Adipocyte (in vitro differentiated cells): ENCODE data around the gene CD247.

ENCODE experiments used
- DNase-seq: peaks from one replicate; pipeline ENCODE4 v3.0.0-alpha.2; 2015; ENCODE audit warnings: low read depth
- H3K27me3 ChIP-seq: replicated peaks from 2 replicates; pipeline ENCODE4 v1.7.0; 2013; ENCODE audit warnings: mild to moderate bottlenecking, low read length, moderate library complexity; ENCODE audit not compliant: control insufficient read depth, insufficient read depth
- H3K36me3 ChIP-seq: 2 replicates; pipeline ENCODE4 v1.7.0; 2013; ENCODE audit warnings: low read length, mild to moderate bottlenecking, moderate library complexity; ENCODE audit not compliant: control insufficient read depth, insufficient read depth, severe bottlenecking
- H3K4me1 ChIP-seq: 2 replicates; pipeline ENCODE4 v1.7.0; 2013; ENCODE audit warnings: mild to moderate bottlenecking, low read length, moderate library complexity; ENCODE audit not compliant: control insufficient read depth, insufficient read depth
- H3K4me3 ChIP-seq: 2 replicates; pipeline ENCODE4 v1.7.0; 2013; ENCODE audit warnings: mild to moderate bottlenecking, low read length, moderate library complexity
- H3K9ac ChIP-seq: 2 replicates; pipeline ENCODE4 v1.7.0; 2013; ENCODE audit warnings: mild to moderate bottlenecking, low read length, moderate library complexity
- H3K9me3 ChIP-seq: 2 replicates; pipeline ENCODE4 v1.7.0; 2013; ENCODE audit warnings: mild to moderate bottlenecking, low read length, moderate library complexity; ENCODE audit not compliant: control insufficient read depth

CD247 gene

GRCh38 chr1:167479331-167479979 lies 38.9 kb downstream of the CD247 start:
- Histone ChIP-seq H3K4me1 (no peaks in the 10 kb centered on the region), H3K36me3 (no peaks in the 10 kb centered on the region), H3K4me3 (no peak overlapping the region), H3K27me3 (peaks cover 20% of the 10 kb centered on the region), H3K9ac (no peak overlapping the region), H3K9me3 (peaks cover 4% of the 10 kb centered on the region)
- no peak for DNase-seq

- DNase-seq, result no peak
- no peaks in the 10 kb centered on the region for H3K4me1 ChIP-seq
Observed at GRCh38 chr1:167477986-167478385, 40.3 kb downstream of the CD247 start.

GRCh38 chr1:167476061-167476460 lies 42.3 kb downstream of the CD247 start:
- H3K4me3 ChIP-seq, result no peak overlapping the region
- H3K36me3 ChIP-seq, result no peaks in the 10 kb centered on the region
- H3K9ac ChIP-seq, result no peak overlapping the region
- H3K9me3 ChIP-seq, result peaks cover 4% of the 10 kb centered on the region
- DNase-seq, result no peak
- H3K27me3 ChIP-seq, result peaks cover 17% of the 10 kb centered on the region
- no peaks in the 10 kb centered on the region for H3K4me1 ChIP-seq

More at GRCh38 chr1:167477986-167478385, 40.3 kb downstream of the CD247 start:
- Histone ChIP-seq H3K4me3 (no peak overlapping the region), H3K27me3 (peaks cover 21% of the 10 kb centered on the region), H3K9me3 (peaks cover 4% of the 10 kb centered on the region), H3K9ac (no peak overlapping the region), H3K36me3 (no peaks in the 10 kb centered on the region)

DNA sequence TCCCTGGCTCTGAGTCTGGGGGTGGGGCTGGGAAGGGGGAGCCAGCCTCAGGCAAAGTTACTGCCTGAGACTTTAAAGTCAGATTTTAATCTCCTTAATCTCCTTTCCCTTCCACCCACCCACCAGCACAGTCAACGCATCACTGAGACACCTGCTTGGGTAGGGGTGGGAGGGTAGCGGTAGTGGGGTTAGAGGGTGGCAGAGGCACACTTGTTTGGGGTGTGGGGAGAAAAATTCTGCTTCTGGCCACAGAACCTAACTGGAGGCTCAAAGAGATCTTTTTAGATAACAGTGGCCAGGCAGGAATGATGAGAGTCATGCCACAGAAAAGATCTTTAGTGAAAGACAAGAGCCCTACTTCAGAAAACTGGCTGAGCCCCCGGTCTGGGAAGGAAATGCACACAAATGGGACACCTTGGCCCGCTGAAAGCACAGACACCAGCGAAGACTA lies 44.1 kb downstream of the CD247 start:
- H3K27me3 ChIP-seq, result peaks cover 17% of the 10 kb centered on the region
- no peaks in the 10 kb centered on the region for H3K4me1 ChIP-seq
- DNase-seq, result no peak
- peaks cover 4% of the 10 kb centered on the region for H3K9me3 ChIP-seq
- H3K4me3 ChIP-seq, result no peak overlapping the region
- H3K9ac ChIP-seq, result no peak overlapping the region
- H3K36me3 ChIP-seq, result no peaks in the 10 kb centered on the region

- H3K9ac ChIP-seq, result no peak overlapping the region
- no peak overlapping the region for H3K4me3 ChIP-seq
- H3K36me3 ChIP-seq, result no peaks in the 10 kb centered on the region
- no peak for DNase-seq
- peaks cover 4% of the 10 kb centered on the region for H3K9me3 ChIP-seq
- no peaks in the 10 kb centered on the region for H3K4me1 ChIP-seq
- peaks cover 17% of the 10 kb centered on the region for H3K27me3 ChIP-seq
Observed at GRCh38 chr1:167473761-167474160, 44.6 kb downstream of the CD247 start.

DNA sequence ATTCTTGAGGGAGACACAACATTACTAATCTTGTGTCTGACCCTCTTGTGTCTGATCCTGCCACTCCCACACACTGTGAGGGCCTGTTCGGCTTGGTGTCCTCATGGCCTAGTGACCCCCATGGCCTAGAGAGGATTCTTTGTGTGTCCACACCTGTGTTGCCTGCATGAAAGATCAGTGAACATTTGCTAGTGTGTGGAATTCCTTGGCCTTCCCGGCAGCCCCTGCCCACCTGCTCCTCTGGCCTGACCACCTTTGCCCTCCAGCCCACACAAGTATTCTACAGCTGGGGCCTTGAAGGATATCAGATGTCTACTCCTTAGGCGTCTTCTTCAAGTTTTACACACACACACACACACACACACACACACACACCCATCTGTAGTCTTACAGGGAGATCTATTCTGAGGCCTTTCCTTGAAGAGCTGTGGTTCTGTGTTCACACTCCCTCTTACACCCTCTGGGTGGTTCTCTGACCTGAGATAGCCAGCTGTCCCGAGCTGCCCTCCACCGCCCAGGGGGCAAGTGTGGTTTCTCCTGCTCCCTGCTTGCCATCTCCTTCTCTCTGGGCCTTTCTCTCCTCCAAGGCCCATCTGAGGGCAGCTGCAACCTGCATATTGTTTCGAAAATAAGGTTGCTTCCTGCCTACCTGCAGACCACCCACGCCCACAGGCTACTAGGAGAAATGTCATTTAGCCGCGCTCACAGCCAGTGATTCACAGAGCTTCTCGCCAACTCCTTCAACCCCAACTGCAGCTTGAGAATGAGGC lies 45.4 kb downstream of the CD247 start:
- H3K4me3 ChIP-seq, result no peak overlapping the region
- peaks cover 4% of the 10 kb centered on the region for H3K9me3 ChIP-seq
- peaks cover 11% of the 10 kb centered on the region for H3K27me3 ChIP-seq
- no peak overlapping the region for H3K9ac ChIP-seq
- no peaks in the 10 kb centered on the region for H3K36me3 ChIP-seq
- no peaks in the 10 kb centered on the region for H3K4me1 ChIP-seq
- DNase-seq, result no peak

DNA sequence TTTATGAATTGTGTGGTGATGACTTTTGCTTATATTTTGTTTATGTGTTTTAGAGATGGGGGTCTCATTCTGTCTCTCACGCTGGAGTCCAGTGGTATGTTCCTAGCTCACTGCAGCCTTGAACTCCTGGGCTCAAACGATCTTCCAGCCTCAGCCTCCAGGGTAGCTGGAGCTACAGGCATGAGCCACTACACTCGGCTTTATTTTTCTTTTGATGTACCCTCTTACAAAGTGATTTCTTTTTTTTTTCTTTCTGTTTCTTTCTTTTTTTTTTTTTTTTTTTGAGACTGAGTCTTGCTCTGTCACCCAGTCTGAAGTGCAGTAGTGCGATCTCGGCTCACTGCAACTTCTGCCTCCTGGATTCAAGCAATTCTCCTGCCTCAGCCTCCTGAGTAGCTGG lies 46.8 kb downstream of the CD247 start:
- Histone ChIP-seq H3K9ac (no peak overlapping the region), H3K27me3 (peaks cover 11% of the 10 kb centered on the region), H3K9me3 (peaks cover 4% of the 10 kb centered on the region), H3K4me3 (no peak overlapping the region), H3K36me3 (no peaks in the 10 kb centered on the region), H3K4me1 (no peaks in the 10 kb centered on the region)
- DNase-seq, result no peak

- Histone ChIP-seq H3K4me3 (no peak overlapping the region), H3K4me1 (no peaks in the 10 kb centered on the region), H3K9me3 (no peaks in the 10 kb centered on the region)
Observed at GRCh38 chr1:167469280-167469965, 48.9 kb downstream of the CD247 start.

DNA sequence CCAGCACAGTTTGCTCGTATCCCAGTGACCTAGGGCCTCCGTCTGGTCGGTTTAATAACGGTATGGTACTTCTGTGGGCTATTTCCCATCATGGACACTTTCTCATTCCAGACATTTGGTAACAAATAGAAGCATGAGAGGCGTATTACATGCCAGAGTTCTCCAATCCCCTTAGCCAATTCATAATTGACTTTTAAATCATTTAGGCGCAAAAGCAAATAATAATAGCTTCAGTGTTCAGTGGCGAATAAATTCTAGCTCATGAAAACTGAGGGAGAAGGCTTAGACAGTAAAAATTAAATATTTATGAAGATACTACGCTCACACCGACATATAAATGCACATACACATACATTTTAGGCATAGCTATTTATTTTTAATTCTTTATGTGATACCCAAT lies 50.6 kb downstream of the CD247 start:
- no peak overlapping the region for H3K9ac ChIP-seq
- no peak for DNase-seq
- no peaks in the 10 kb centered on the region for H3K4me1 ChIP-seq
- H3K9me3 ChIP-seq, result no peaks in the 10 kb centered on the region
- H3K4me3 ChIP-seq, result no peak overlapping the region
- H3K36me3 ChIP-seq, result no peaks in the 10 kb centered on the region
- peaks cover 8% of the 10 kb centered on the region for H3K27me3 ChIP-seq

More at GRCh38 chr1:167469280-167469965, 48.9 kb downstream of the CD247 start:
- Histone ChIP-seq H3K36me3 (no peaks in the 10 kb centered on the region), H3K9ac (no peak overlapping the region), H3K27me3 (peaks cover 11% of the 10 kb centered on the region)
- DNase-seq, result no peak

DNA sequence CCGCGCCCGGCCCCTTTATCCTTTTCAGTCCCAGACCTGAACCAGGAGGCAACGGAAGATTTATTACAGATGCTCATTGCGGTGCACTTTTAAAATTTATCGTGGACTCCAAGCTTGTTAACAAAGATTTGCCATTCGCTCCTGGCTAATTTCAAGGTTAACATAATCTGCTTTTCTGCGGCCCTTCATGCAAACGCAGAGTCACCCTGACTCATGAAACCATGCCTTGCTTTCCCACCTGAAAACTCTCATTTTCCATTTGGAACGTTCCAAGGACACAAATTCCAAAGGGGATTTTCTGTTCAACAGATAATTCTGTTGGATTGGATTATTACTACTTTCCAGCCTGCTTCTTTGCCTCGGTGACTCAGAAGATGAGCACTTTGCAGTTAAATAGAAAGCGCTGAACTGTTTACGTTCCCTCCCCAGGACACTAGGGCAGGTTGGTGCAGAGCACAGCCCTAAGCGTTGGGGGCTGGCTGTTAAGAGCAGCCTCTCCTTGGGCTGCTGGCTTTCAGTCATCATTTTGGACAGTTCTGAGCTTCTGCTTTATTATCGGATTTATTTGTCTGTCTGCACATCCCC lies 51.1 kb downstream of the CD247 start:
- no peak for DNase-seq
- Histone ChIP-seq H3K4me1 (no peaks in the 10 kb centered on the region), H3K27me3 (peaks cover 6% of the 10 kb centered on the region), H3K4me3 (no peak overlapping the region), H3K9ac (no peak overlapping the region), H3K9me3 (no peaks in the 10 kb centered on the region), H3K36me3 (no peaks in the 10 kb centered on the region)

DNA sequence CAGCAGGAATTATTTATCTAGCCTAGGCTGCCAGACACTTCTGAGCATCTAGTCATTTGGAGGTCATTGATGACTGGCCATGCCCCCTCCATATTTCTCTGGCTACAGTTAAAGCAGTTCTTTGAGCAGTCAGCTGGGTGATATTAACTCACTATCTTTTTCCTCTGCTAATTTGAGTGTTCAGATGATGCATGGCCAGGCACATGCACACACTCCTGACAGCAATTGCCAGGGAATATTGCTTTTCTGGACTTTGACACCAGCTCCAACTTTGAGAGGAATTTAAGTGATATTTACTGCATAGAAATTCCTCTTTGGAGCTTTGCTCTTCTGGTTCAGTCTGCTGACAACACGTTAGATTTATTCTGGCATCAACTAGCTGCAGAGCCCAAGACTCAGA lies 52.6 kb downstream of the CD247 start:
- Histone ChIP-seq H3K27me3 (peaks cover 9% of the 10 kb centered on the region), H3K4me3 (no peak overlapping the region), H3K36me3 (no peaks in the 10 kb centered on the region), H3K4me1 (no peaks in the 10 kb centered on the region), H3K9me3 (no peaks in the 10 kb centered on the region), H3K9ac (no peak overlapping the region)
- DNase-seq, result no peak
